ENCODE data around the gene NOL4L. TPM values are rescaled to one million over a fixed set of nuclear protein-coding genes. Genes with fewer than 3 reads are reported as not detected.

NOL4L gene
- polyA plus RNA-seq, 1 experiment = 10.9 TPM

DNA sequence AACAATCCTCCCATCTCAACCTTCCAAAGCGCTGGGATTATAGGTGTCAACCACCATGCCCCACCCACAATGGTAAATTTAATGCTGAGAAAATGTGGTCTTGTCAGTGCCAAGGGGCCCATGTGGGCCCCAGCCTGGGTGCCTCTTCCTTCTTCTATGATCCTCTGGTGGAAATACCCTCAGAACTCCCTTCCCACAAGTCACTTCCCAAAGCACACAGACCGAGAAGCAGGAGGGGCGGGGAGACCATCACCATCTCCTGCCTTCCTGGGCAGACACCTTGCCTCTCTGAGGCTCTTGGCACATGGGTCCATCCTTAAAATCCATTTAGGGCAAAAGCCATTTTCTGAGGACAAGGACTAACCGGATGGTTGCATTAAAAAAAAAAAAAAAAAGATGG, 59.0 kb downstream of the NOL4L start:
- ChIA-PET CTCF (interaction anchor here (0.7 to 12.6 kb wide), 4 partner anchors 13 to 125 kb away, joined by 3 to 262 read pairs (median 4); no protein-coding TSS in a partner anchor), POLR2A (no interaction called here)
- TF ChIP-seq, protein P1, sequence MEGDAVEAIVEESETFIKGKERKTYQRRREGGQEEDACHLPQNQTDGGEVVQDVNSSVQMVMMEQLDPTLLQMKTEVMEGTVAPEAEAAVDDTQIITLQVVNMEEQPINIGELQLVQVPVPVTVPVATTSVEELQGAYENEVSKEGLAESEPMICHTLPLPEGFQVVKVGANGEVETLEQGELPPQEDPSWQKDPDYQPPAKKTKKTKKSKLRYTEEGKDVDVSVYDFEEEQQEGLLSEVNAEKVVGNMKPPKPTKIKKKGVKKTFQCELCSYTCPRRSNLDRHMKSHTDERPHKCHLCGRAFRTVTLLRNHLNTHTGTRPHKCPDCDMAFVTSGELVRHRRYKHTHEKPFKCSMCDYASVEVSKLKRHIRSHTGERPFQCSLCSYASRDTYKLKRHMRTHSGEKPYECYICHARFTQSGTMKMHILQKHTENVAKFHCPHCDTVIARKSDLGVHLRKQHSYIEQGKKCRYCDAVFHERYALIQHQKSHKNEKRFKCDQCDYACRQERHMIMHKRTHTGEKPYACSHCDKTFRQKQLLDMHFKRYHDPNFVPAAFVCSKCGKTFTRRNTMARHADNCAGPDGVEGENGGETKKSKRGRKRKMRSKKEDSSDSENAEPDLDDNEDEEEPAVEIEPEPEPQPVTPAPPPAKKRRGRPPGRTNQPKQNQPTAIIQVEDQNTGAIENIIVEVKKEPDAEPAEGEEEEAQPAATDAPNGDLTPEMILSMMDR (IDR thresholded peaks at IDR 0.05; ENCODE audit: insufficient read depth, low read depth, low read length) = no peak
- H3K4me3 ChIP-seq (ENCODE audit: low read depth, low read length) = no peak overlapping the region
- H3K27me3 ChIP-seq (ENCODE audit: control insufficient read depth, insufficient read depth, low read length) = peaks cover 2% of the 10 kb centered on the region
- DNase-seq (ENCODE audit: low read depth) = no peak
- no peaks in the 10 kb centered on the region for H3K36me3 ChIP-seq (ENCODE audit: control insufficient read depth, insufficient read depth, low read length)

DNA sequence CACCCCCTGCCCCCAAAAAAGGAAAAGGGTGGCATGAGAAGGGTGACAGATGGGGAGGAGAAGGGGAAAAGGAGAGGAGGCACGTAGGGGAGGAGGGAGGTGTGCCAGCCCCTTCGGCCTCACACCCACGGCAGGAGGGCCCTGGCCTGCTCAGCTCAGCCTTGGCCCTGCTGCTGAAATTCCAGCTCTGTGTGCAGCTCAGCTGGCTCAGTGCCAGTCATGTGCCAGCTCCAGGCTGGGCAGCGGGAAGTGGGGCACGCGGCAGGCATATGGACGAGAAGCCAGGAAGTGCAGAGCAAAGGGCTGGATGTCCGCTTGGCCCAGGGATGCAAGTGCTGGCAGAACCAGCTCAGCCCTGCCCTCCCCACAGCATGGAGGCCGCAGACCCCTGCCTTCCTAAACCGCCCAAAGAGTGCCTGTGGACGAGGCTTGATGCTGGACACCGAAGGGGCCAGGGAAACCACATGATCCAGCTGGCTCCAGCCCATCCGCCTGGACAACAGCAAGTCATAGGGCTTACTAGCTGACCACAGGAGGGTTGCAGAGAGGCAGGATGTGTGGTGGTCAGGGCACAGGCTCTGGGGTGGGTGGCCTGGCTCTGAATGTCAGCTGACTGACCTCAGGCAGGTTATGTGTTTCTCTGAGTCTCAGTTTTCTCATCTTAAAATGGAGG, 60.2 kb downstream of the NOL4L start:
- TF ChIP-seq, protein P1 (IDR thresholded peaks at IDR 0.05; ENCODE audit: insufficient read depth, low read depth, low read length) = no peak
- ChIA-PET CTCF (interaction anchor here (0.9 to 12.6 kb wide), 6 partner anchors 18 to 253 kb away, joined by 3 to 262 read pairs (median 5); no protein-coding TSS in a partner anchor), POLR2A (no interaction called here)
- Histone ChIP-seq H3K27me3 (ENCODE audit: control insufficient read depth, insufficient read depth, low read length) (peaks cover 2% of the 10 kb centered on the region), H3K4me3 (ENCODE audit: low read depth, low read length) (no peak overlapping the region), H3K36me3 (ENCODE audit: control insufficient read depth, insufficient read depth, low read length) (no peaks in the 10 kb centered on the region)
- no peak for DNase-seq (ENCODE audit: low read depth)

DNA sequence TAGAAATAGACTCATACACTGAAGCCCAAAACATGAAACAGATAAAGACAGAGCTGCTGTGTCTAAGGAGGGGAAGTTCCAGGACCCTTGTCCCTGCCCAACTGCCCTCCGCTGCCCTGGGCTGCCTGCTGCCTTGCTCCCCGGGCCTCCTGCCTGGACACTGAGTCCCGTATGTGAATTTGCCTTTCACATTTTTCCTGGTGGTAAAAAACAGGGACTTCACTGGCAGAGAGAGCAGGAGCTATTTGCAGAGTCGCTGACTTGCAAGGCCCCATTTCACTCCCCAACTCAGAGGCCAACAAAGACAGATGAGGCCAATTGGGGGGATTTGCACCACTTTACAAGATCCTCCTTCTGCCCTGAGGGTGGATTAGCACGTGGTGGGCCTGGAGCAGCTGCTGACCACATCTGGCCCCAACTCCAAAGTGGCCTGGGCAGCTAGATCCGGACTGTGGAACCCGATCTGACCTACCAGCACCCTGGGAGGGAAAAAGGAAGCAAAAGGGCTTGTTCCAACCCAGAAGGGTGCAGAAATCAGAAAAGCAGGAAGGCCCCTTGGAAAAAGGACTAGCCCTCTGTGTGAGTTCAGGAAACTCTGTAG, 61.4 kb downstream of the NOL4L start:
- H3K36me3 ChIP-seq (ENCODE audit: control insufficient read depth, insufficient read depth, low read length) = no peaks in the 10 kb centered on the region
- peaks cover under 1% of the 10 kb centered on the region; the same call in 1 of the 2 replicates for H3K27me3 ChIP-seq (ENCODE audit: control insufficient read depth, insufficient read depth, low read length)
- CTCF ChIA-PET = interaction anchor here (0.8 to 12.6 kb wide), 14 partner anchors 9 to 254 kb away, joined by 3 to 262 read pairs (median 4); partner anchors contain the start of gene C20orf203
- POLR2A ChIA-PET = no interaction called here
- TF ChIP-seq, protein P1 (IDR thresholded peaks at IDR 0.05; ENCODE audit: insufficient read depth, low read depth, low read length) = no peak
- H3K4me3 ChIP-seq (ENCODE audit: low read depth, low read length) = no peak overlapping the region
- no peak for DNase-seq (ENCODE audit: low read depth)

DNA sequence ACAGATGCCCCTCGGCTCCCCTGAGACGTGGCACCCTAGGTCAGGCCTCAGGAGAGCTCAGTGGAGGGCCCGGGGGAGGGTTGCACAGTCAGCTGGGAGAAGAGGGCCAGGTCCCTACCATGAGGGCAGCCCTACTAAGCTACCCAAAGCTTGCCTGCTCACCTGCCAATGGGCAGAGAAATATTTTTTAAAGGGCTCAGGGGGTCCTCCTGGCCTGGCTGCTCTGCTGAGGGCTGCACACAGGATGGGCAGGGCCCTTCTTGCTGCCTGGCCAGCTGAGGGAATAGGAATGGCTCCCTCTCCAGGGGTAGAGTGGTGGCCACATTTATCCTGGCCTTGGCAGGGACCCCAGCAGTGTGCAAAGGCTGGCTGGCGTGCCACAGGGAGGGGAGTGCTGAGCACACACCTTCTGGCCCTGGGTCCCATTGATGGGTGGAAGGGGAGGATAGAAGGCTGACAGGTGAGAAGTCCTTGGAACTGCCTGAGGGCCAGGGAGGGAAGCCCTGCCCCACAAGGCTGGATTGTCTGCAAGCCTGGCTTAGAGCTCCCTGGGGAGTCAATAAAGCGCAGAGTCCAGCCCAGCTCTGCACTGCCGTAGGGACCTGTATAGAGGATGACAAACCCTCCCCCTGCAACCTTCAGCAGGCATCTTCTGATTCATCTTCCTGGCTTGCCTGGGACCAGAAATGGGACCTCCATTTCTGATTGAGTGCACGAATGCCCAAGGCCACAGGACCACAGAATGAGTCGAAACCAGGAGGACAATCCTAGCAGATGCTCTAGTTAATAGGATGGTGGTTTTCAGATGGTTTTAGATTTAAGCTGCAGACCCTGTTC, 62.1 kb downstream of the NOL4L start:
- TF ChIP-seq, protein P1 (IDR thresholded peaks at IDR 0.05; ENCODE audit: insufficient read depth, low read depth, low read length) = no peak
- H3K4me3 ChIP-seq (ENCODE audit: low read depth, low read length) = no peak overlapping the region
- H3K27me3 ChIP-seq (ENCODE audit: control insufficient read depth, insufficient read depth, low read length) = no peaks in the 10 kb centered on the region
- ChIA-PET POLR2A (no interaction called here), CTCF (interaction anchor here (0.8 to 12.6 kb wide), 25 partner anchors 10 to 255 kb away, joined by 3 to 262 read pairs (median 4); partner anchors contain the start of gene C20orf203)
- DNase-seq (ENCODE audit: low read depth) = no peak
- no peaks in the 10 kb centered on the region for H3K36me3 ChIP-seq (ENCODE audit: control insufficient read depth, insufficient read depth, low read length)

DNA sequence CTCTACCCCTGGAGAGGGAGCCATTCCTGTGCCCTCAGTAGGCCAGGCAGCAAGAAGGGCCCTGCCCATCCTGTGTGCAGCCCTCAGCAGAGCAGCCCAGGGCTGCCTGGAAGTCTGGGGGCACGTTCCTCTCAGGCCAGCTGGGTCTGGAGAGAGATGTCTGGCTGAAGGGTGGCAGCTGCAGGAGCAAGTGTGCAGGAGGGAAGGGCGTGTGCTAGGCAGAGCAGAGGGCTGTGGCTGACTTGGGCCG, 62.7 kb downstream of the NOL4L start:
- POLR2A ChIA-PET = no interaction called here
- DNase-seq (ENCODE audit: low read depth) = no peak
- Histone ChIP-seq H3K36me3 (ENCODE audit: control insufficient read depth, insufficient read depth, low read length) (no peaks in the 10 kb centered on the region), H3K4me3 (ENCODE audit: low read depth, low read length) (no peak overlapping the region), H3K27me3 (ENCODE audit: control insufficient read depth, insufficient read depth, low read length) (no peaks in the 10 kb centered on the region)
- TF ChIP-seq, protein P1 (IDR thresholded peaks at IDR 0.05; ENCODE audit: insufficient read depth, low read depth, low read length) = no peak
- CTCF ChIA-PET = interaction anchor here (0.8 to 12.6 kb wide), 23 partner anchors 10 to 255 kb away, joined by 3 to 262 read pairs (median 5); partner anchors contain the start of gene C20orf203

Data from BJ (cell line).